Stomach smooth muscle (tissue), 2 donors: ENCODE measurements around the gene E2F3.

Source experiments
- H3K27ac ChIP-seq: one replicate; pipeline ENCODE4 v1.7.0; 2013; ENCODE audit warnings: mild to moderate bottlenecking, low read length, inconsistent platforms
- H3K27me3 ChIP-seq, 2 donors: one replicate each; pipeline ENCODE4 v1.7.0; 2013; ENCODE audit warnings: low read length in 2 of 2; ENCODE audit not compliant: insufficient read depth in 2 of 2, control insufficient read depth in 1 of 2
- H3K36me3 ChIP-seq, 2 donors: one replicate each; pipeline ENCODE4 v1.7.0; 2013; ENCODE audit warnings: low read length in 2 of 2; ENCODE audit not compliant: control insufficient read depth in 2 of 2, insufficient read depth in 2 of 2
- H3K4me1 ChIP-seq: one replicate; pipeline ENCODE4 v1.7.0; 2013; ENCODE audit warnings: low read length; ENCODE audit not compliant: control insufficient read depth, insufficient read depth
- H3K4me3 ChIP-seq, 2 donors: one replicate each; pipeline ENCODE4 v1.7.0; 2013; ENCODE audit warnings: low read length in 2 of 2
- H3K9ac ChIP-seq, 2 donors: one replicate each; pipeline ENCODE4 v1.7.0; 2013; ENCODE audit warnings: low read length in 2 of 2, mild to moderate bottlenecking in 1 of 2
- H3K9me3 ChIP-seq, 2 donors: one replicate each; pipeline ENCODE4 v1.7.0; 2013; ENCODE audit warnings: low read length in 2 of 2; ENCODE audit not compliant: control insufficient read depth in 2 of 2
- donor health status: healthy.
- donor health status: Pancreatic carcinoma.

The E2F3 gene

DNA sequence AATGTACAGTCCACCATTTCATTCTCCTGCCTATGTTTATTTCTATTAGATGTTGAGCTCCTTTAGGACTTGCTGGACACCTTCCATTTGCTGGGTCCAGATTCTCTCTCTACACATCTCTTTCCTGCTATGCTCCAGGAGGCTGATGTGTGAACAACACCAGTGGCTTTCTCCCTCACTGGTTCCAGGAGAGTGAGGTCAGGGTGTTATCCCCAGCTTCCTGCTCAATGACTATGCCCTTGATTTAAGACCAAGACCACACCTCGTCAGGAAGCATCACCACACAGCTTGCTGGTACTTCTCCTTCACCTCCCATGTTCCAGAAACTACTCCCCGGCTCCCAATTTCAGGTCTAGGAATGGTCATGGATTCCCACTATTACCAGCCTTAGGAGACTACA, 31.3 kb upstream of the E2F3 start:
- no peak overlapping the region for H3K4me3 ChIP-seq

GRCh38 chr6:20370801-20371200, 30.9 kb upstream of the E2F3 start:
- no peak overlapping the region for H3K4me3 ChIP-seq
- peaks cover 0 to 3% of the 10 kb centered on the region in 2 donors for H3K27me3 ChIP-seq
- H3K4me1 ChIP-seq, result no peaks in the 10 kb centered on the region
- H3K9ac ChIP-seq, result no peak overlapping the region
- no peaks in the 10 kb centered on the region for H3K36me3 ChIP-seq
- H3K27ac ChIP-seq, result no peak overlapping the region
- H3K9me3 ChIP-seq, result no peaks in the 10 kb centered on the region

More for the DNA sequence above, 31.3 kb upstream of the E2F3 start:
- H3K27me3 ChIP-seq, result peaks cover 0 to 3% of the 10 kb centered on the region in 2 donors
- H3K9ac ChIP-seq, result no peak overlapping the region
- H3K9me3 ChIP-seq, result no peaks in the 10 kb centered on the region
- H3K4me1 ChIP-seq, result no peaks in the 10 kb centered on the region
- no peak overlapping the region for H3K27ac ChIP-seq
- H3K36me3 ChIP-seq, result no peaks in the 10 kb centered on the region

- Histone ChIP-seq H3K9ac (no peak overlapping the region), H3K27ac (no peak overlapping the region), H3K4me3 (no peak overlapping the region), H3K36me3 (no peaks in the 10 kb centered on the region), H3K27me3 (no peaks in the 10 kb centered on the region), H3K4me1 (no peaks in the 10 kb centered on the region), H3K9me3 (no peaks in the 10 kb centered on the region)
Measured at GRCh38 chr6:20375436-20375835, 26.2 kb upstream of the E2F3 start.

- Histone ChIP-seq H3K4me3 (no peak overlapping the region), H3K9me3 (no peaks in the 10 kb centered on the region), H3K27ac (no peak overlapping the region), H3K27me3 (no peaks in the 10 kb centered on the region), H3K9ac (no peak overlapping the region), H3K4me1 (no peaks in the 10 kb centered on the region), H3K36me3 (no peaks in the 10 kb centered on the region)
Measured at GRCh38 chr6:20377623-20378265, 23.9 kb upstream of the E2F3 start.

GRCh38 chr6:20379231-20379630, 22.4 kb upstream of the E2F3 start:
- Histone ChIP-seq H3K9me3 (no peaks in the 10 kb centered on the region), H3K36me3 (no peaks in the 10 kb centered on the region), H3K9ac (no peak overlapping the region), H3K27me3 (no peaks in the 10 kb centered on the region), H3K4me3 (no peak overlapping the region), H3K4me1 (no peaks in the 10 kb centered on the region), H3K27ac (no peak overlapping the region)

DNA sequence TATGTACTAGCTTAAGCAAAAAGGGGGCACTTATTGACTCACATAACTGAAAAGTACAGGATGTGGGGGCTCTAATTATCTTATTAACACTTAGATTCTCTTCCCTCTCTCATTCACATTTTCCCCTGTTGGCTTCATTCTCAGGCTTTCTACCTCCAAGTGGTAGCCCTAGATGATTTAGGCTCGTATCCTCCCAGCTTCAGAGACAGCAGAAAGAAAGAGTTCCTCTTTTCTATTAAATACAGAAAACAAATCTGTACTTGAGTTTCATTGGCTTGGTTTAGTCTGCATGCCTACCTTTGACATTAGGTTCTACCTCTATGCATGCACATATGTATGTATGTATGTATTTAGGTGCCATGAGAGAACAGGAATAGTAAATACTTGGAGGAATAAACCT, 15.5 kb upstream of the E2F3 start:
- Histone ChIP-seq H3K4me1 (no peaks in the 10 kb centered on the region), H3K36me3 (no peaks in the 10 kb centered on the region), H3K4me3 (no peak overlapping the region), H3K9ac (no peak overlapping the region), H3K9me3 (no peaks in the 10 kb centered on the region), H3K27ac (no peak overlapping the region), H3K27me3 (no peaks in the 10 kb centered on the region)

DNA sequence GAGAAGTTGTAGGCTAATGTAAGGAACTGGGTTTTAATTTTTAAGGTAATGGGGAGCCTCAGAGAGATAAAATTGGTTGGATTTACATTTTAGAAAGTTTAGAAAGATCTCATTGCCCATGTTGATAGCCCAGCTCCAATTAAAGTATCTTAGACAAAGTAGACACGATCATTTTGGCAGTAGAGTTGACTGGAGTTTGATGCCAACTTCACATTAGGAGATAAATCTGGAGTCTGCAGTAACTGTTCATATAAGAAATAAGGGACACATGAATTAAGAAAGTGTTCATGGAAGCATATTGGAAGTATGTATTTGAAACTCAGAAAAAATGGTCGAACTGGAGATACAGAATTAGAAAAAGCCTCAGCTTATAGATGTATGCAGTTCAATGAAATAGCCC, 12.6 kb upstream of the E2F3 start:
- H3K9ac ChIP-seq, result no peak overlapping the region
- no peak overlapping the region for H3K27ac ChIP-seq
- no peaks in the 10 kb centered on the region for H3K9me3 ChIP-seq
- H3K4me3 ChIP-seq, result no peak overlapping the region
- H3K4me1 ChIP-seq, result no peaks in the 10 kb centered on the region
- H3K36me3 ChIP-seq, result no peaks in the 10 kb centered on the region
- no peaks in the 10 kb centered on the region for H3K27me3 ChIP-seq

- no peaks in the 10 kb centered on the region for H3K36me3 ChIP-seq
Measured at GRCh38 chr6:20393297-20393696, 8.4 kb upstream of the E2F3 start.

GRCh38 chr6:20399518-20399917, 2.2 kb upstream of the E2F3 start:
- H3K9ac ChIP-seq, result no peak overlapping the region
- peaks cover 4% of the 10 kb centered on the region for H3K4me1 ChIP-seq
- H3K9me3 ChIP-seq, result no peaks in the 10 kb centered on the region
- no peaks in the 10 kb centered on the region for H3K36me3 ChIP-seq
- no peak overlapping the region for H3K4me3 ChIP-seq
- H3K27ac ChIP-seq, result no peak overlapping the region
- peaks cover 0 to 3% of the 10 kb centered on the region in 2 donors for H3K27me3 ChIP-seq

More at GRCh38 chr6:20393297-20393696, 8.4 kb upstream of the E2F3 start:
- peaks cover 0 to 3% of the 10 kb centered on the region in 2 donors for H3K27me3 ChIP-seq
- no peaks in the 10 kb centered on the region for H3K9me3 ChIP-seq
- H3K9ac ChIP-seq, result no peak overlapping the region
- H3K27ac ChIP-seq, result no peak overlapping the region
- H3K4me3 ChIP-seq, result no peak overlapping the region
- H3K4me1 ChIP-seq, result no peaks in the 10 kb centered on the region

- Histone ChIP-seq H3K27me3 (peaks cover 0 to 3% of the 10 kb centered on the region in 2 donors), H3K9me3 (no peaks in the 10 kb centered on the region), H3K27ac (peak overlapping the region; percentile 53), H3K4me3 (peak overlapping the region; percentile 88 to 92), H3K9ac (peak overlapping the region; percentile 62 to 68), H3K36me3 (no peaks in the 10 kb centered on the region), H3K4me1 (peaks cover 4% of the 10 kb centered on the region)
Measured at GRCh38 chr6:20400456-20401204, 1.0 kb upstream of the E2F3 start.

DNA sequence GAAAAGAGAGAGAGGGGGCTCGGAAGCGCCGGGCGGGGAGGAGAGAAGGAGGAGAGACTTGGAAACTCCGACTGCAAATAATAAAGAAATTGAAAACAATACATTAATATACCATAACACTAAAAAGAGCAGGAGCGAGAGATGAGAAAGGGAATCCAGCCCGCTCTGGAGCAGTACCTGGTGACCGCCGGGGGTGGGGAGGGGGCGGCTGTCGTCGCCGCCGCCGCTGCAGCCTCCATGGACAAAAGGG, 338 bp downstream of the E2F3 start:
- no peaks in the 10 kb centered on the region for H3K9me3 ChIP-seq
- H3K27ac ChIP-seq, result no peak overlapping the region
- peak overlapping the region; percentile 57 to 76 for H3K4me3 ChIP-seq
- peaks cover 4% of the 10 kb centered on the region for H3K4me1 ChIP-seq
- peak overlapping the region in 1 of 2 donors; percentile 59 for H3K9ac ChIP-seq
- H3K27me3 ChIP-seq, result peaks cover 0 to 3% of the 10 kb centered on the region in 2 donors
- no peaks in the 10 kb centered on the region for H3K36me3 ChIP-seq
